Prostate gland (tissue), 2 donors: ENCODE measurements around the gene CD200.

Experiments
- POLR2A ChIP-seq: fragments of 450-650 bp; IDR thresholded peaks from one replicate; pipeline ENCODE4 v1.6.1; 2016; ENCODE audit warnings: antibody characterized with exemption, mild to moderate bottlenecking
- POLR2AphosphoS5 ChIP-seq: sonication (generic); formaldehyde crosslinking; IDR thresholded peaks from one replicate; pipeline ENCODE4 v1.6.1; 2017; ENCODE audit warnings: antibody characterized with exemption
- TF ChIP-seq, protein P1 (sequence below), 4 experiments: fragments of 200-600 bp in 2 of 4; fragments of 450-650 bp in 2 of 4; sonication (generic) in 2 of 4; IDR thresholded peaks; 1 replicate in 3 of 4; 2 replicates in 1 of 4; pipeline ENCODE4 v1.5.1; 2016 to 2019; ENCODE audit warnings: antibody characterized with exemption in 4 of 4, mild to moderate bottlenecking in 2 of 4, moderate library complexity in 2 of 4

GRCh38 chr3:112377568-112378071, 44.7 kb downstream of the CD200 start:
- no peak for TF ChIP-seq POLR2A
- TF ChIP-seq, protein P1, sequence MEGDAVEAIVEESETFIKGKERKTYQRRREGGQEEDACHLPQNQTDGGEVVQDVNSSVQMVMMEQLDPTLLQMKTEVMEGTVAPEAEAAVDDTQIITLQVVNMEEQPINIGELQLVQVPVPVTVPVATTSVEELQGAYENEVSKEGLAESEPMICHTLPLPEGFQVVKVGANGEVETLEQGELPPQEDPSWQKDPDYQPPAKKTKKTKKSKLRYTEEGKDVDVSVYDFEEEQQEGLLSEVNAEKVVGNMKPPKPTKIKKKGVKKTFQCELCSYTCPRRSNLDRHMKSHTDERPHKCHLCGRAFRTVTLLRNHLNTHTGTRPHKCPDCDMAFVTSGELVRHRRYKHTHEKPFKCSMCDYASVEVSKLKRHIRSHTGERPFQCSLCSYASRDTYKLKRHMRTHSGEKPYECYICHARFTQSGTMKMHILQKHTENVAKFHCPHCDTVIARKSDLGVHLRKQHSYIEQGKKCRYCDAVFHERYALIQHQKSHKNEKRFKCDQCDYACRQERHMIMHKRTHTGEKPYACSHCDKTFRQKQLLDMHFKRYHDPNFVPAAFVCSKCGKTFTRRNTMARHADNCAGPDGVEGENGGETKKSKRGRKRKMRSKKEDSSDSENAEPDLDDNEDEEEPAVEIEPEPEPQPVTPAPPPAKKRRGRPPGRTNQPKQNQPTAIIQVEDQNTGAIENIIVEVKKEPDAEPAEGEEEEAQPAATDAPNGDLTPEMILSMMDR (IDR thresholded peaks at IDR 0.05): no peak
- no peak for TF ChIP-seq POLR2AphosphoS5
